KOPT-K1 (cell line): ENCODE results near the gene UCP3.

ENCODE experiments used
- H3K27ac ChIP-seq: fragments of 200-600 bp; sonication (generic); 2 replicates; pipeline ENCODE4 v1.5.1; 2016; ENCODE audit warnings: antibody characterized with exemption, mild to moderate bottlenecking, low read depth, low read length; ENCODE audit not compliant: poor library complexity, severe bottlenecking
- H3K36me3 ChIP-seq: fragments of 200-600 bp; sonication (generic); 2 replicates; pipeline ENCODE4 v1.5.1; 2017; ENCODE audit warnings: antibody characterized with exemption, mild to moderate bottlenecking, low read length, moderate library complexity; ENCODE audit not compliant: insufficient read depth
- H3K9me3 ChIP-seq: fragments of 200-600 bp; sonication (generic); 2 replicates; pipeline ENCODE4 v1.5.1; 2017; ENCODE audit warnings: antibody characterized with exemption, low read length, mild to moderate bottlenecking; ENCODE audit not compliant: insufficient read depth, poor library complexity, severe bottlenecking

Gene UCP3

DNA sequence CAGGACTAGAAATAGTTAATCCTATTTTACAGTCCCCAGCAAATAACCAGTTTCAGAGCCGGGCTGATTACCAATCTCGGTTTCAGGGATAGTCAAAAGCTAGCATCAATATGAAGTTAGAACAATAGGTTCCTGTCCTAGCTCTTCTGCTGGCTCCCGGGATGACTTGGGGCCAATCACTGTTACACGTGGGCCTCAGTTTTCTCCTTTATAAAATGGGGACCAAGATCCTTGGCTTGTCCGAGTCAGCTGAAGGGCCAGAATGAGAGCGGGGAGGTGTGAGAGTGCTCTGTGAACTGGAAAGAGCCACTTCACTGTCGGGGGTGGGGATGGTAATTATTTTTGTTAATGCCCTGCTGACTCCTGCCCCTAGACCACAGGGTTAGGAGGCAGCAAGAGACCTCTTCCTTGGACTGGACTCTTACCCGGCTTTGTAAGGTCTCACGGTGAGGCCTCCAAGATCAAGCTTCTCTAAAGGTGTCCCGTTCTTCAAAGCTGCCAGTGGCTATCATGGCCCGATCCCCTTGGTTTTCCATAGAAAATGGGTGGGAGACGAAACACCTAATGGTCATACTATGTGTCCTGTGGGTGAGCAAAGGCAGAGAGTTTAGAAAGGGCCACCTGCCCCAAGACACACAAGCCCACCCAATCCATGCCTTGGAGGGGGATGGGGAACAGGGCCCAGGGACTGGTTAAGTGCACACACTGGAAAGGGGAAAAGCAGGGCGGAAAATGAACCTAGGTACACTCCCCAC, 27.7 kb downstream of the UCP3 start:
- Histone ChIP-seq H3K9me3 (no peaks in the 10 kb centered on the region), H3K27ac (peak overlapping the region; percentile 99), H3K36me3 (peaks cover 55% of the 10 kb centered on the region)

DNA sequence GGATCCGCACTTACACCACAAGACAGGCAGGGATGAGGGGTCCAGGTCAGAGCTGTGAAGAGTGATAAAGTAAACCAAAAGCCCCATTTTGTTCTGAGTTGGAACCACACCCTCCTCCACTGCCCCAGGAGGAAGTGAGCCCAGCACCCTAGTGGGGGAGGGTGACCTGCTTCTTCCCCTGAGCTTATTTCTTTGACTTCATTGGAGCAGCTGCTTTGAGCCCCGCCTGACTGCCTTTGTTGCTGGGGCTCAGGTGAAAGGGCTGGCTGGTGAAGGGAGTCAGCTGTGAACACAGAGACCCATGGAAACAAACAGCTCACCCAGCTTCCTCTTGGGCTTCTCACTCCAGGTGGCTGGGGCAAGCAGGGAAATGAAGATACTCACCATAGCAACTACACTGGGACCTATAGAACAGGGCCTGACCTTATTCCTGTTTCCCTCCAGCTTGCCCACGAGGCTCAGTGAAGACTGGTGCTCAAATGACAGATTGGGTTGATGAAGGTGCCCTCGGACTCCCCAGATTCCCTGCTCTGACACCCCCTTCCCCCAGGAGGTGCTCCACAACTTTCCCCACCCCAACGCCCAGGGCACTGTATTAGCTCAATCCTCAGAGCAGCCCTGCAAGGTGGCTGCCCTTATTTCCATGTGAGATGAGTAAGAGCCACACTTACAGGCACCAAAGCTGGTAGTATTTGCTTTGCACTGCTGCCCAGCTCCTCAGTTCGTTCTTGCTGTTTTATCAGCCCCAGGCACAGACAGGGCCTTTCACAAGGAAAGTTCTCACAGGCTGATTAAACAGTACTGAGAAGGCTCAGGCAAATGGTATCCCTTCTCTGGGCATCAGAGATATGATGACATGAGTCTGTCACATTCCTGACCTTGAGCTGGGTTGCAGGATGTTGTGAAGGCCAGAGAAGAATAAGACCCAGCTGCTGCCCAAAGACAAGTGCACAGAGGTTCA, 28.6 kb downstream of the UCP3 start:
- H3K36me3 ChIP-seq: peaks cover 64% of the 10 kb centered on the region
- H3K27ac ChIP-seq: peak overlapping the region; percentile 99
- no peaks in the 10 kb centered on the region for H3K9me3 ChIP-seq

DNA sequence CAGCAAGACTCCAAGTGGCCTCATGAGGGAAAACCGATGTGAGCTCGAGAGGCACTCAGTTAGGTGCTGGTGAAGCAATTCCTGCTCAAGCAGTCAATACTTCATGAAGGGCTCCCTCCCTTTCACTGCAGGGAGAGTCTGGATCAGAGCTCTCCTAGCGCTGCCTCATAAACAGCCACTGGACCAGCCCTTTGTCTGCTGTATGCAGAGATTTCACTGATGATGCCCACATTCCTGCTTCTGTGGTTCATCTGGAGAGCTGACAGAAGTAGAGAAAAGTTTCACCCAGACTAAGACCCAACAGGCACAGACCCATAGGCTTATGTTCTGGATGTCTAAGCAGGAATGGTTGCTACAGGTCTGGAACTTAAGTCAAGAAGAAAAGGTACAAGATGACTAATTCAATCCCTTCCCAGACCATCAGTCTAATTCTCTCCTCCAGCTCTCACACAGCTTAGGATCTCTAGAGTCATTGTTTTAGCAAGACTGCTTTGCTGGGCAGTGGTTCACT, 30.3 kb downstream of the UCP3 start:
- H3K36me3 ChIP-seq: peaks cover 78% of the 10 kb centered on the region
- H3K27ac ChIP-seq: no peak overlapping the region

DNA sequence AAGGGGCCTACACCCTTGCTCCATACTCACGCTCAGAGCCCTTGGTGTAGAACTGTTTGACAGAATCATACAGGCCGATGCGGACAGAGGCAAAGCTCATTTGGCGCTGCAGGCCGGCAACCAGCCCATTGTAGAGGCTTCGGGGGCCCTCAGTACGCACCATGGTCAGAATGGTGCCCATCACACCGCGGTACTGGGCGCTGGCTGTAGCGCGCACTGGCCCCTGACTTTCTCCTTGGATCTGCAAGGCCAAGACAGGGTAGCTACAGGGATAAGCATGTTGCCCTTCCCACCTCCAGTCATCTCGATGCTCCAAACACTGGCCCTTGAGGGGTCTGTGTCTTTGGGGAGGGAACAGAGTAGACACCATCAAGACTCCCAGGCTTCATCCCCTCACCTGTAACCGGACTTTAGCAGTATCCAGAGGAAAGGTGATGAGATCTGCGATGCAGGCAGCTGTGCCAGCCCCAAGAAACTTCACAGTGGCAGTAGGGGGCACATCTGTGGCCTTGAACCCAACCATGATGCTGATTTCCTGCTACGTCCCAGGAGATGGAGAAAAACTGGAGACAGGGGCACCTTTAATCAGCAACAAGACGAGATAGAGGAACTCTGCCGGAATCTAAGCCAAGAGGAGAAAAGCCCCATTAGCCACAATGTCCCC, 30.9 kb downstream of the UCP3 start:
- peaks cover 84% of the 10 kb centered on the region for H3K36me3 ChIP-seq
- no peak overlapping the region for H3K27ac ChIP-seq
- no peaks in the 10 kb centered on the region for H3K9me3 ChIP-seq

More for the DNA sequence above, 30.3 kb downstream of the UCP3 start:
- H3K9me3 ChIP-seq: no peaks in the 10 kb centered on the region

DNA sequence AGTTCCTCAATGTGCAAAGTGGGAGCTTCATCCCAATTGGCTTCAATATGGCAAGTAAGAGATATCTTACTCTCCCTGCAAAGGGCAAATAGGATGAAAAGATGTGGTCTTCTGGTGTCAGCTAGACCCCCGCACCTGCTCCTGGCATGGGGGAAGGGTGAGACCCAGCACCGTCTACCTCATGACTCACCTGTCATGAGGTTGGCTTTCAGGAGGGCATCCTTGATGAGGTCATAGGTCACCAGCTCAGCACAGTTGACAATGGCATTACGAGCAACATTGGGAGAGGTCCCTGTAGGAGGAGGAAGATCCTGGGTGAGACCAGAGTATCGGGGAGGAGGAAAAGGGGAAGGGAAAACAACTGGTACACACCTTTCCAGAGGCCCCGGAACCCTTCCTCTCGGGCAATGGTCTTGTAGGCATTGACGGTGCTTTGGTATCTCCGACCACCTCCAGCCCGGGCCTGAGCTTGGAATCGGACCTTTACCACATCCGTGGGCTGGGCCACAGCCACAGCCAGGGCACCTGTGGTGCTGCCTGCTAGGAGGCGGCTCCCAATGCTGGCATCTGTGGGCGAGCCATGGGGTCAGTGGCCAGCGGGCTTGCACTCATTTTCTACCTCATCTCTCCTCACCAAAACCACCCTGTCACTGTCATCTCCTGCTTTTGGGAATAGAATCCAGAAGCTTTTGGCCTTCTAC, 32.3 kb downstream of the UCP3 start:
- Histone ChIP-seq H3K36me3 (peaks cover 89% of the 10 kb centered on the region), H3K9me3 (no peaks in the 10 kb centered on the region), H3K27ac (no peak overlapping the region)

DNA sequence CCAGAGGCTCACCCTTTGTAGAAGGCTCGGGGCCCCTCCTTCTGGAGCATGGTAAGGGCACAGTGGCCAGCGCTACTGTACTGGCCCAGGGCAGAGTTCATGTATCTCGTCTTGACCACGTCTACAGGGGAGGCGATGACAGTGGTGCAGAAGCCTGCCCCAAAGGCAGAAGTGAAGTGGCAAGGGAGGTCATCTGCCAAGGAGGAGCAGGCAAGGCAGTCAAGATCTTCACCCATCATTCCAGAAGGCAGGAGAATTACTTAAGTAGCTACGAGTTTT, 33.5 kb downstream of the UCP3 start:
- H3K27ac ChIP-seq: peak overlapping the region; percentile 40
- no peaks in the 10 kb centered on the region for H3K9me3 ChIP-seq
- H3K36me3 ChIP-seq: peaks cover 77% of the 10 kb centered on the region

DNA sequence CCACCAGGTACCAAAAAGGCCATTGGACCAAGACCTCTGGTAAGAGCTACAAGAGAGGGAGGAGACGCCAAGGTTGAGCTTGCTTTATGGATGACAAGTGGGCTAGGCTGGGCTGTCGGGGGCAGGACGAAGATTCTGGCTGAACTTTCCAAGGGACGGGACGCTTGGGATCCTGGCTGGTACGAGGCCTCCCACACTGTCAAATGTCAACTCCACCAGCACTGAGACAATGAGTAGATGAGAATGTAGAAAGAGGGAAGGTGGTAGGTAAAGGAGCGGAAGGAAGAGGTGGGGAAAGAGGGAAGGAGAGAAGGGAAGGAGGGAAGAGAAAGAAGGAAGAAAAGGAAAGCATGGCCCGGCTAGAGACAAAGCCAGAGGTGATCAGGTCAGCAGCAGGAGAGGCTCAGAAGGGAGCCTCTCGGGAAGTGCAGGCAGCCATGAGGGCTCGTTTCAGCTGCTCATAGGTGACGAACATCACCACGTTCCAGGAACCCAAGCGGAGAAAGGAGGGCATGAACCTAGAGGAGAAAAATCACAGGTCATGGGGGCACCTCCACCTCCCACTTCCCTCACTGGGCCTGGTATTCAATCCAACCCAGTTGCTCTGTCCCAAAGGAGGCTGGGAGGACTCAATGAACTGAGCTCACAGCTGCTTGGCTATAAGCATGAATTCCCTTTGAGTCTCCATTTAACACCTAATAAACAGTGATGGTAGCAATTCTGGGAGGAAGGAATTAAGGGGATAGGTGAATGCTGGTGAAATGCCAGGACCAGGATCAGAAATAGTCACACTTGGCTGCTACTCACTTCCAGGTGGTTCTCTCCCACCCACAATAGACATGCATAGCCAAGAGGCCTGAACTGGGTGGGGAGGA, 34.0 kb downstream of the UCP3 start:
- Histone ChIP-seq H3K36me3 (peaks cover 74% of the 10 kb centered on the region), H3K27ac (peak overlapping the region; percentile 40), H3K9me3 (no peaks in the 10 kb centered on the region)

DNA sequence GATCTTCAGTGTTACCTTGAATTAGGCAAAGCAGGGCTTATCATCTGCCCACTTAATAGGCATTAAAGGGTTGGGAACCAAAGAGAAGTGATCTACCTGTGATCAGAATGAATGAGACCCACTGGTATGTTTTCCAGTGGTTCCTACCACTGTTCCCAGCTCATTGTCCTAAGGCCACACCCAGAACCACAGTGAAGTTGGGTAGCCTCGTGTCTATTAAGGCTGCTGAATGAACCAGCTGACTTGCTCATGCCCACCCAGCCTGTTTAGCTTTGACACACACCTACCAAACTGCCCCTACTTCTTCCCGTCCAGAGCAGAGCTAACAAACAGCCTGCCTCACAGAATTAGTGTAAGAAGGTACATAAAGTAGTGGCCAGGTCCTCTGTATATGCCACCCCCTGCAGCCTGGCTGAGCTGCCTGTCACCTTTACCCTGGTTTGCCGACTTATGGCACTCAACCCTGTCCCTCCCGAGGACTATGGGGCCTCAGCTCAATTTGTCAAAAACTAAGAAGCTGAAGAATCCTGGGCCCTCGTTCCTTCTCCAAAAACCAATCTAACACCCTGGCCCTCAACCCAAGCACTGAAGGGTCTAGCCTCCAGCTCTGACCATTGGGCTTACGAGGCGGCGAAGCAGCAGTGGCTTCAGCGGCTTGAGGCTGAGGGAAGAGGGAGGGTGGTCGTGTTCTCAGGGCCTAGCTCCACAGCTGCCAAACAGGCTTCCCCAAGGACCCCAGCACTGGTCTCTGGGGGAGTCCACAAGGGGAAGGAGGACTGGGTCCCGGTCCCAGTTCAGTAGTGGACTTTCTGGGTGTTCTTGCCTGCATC, 36.0 kb downstream of the UCP3 start:
- H3K36me3 ChIP-seq: peaks cover 53% of the 10 kb centered on the region
- H3K27ac ChIP-seq: peak overlapping the region; percentile 40
- H3K9me3 ChIP-seq: no peaks in the 10 kb centered on the region

DNA sequence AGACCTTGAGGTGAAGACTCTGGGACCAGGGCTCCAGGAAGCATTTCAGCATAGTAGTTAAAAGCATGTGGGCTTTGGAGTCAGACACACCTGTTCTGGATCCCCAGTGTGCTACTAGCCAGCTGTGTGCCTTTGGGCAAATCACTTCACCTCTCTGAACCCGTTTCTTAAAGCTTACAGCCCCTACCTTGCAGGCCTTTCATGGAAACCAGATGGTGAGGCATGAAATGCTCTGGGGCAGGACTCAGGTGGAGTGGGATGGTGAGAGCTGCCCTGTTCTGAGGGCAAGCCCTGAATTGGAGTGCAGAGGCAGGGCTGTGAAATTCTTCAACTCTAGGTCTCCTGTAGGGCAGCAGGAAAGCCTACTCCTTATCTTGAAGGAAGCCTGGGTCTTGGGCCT, 36.7 kb downstream of the UCP3 start:
- Histone ChIP-seq H3K27ac (no peak overlapping the region), H3K9me3 (no peaks in the 10 kb centered on the region), H3K36me3 (peaks cover 47% of the 10 kb centered on the region)

DNA sequence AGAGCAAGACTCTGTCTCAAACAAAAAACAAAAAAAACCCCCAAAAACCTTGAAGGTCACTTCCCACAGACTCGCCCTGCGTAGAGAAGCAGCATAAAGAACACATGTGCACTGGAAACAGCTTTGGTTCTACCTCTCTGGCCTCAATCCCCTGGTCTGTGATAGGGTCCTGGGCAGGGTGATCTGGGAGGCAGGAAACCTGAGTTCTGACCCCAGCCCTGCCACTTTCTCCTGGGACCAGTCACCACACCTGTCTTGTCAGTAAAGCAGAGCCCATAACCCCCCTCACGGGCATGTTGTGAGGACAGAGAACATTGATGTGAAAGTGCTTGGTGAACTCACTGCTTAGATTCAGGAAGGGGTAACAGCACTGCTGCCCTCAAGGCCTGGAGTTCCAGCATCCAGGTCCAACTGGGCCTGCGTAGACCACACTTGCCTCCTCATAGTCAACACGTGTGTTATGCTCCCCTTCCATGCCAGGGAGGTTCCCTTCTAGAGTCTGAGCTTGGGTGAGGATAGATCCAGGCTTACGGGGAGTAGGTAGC, 37.6 kb downstream of the UCP3 start:
- Histone ChIP-seq H3K36me3 (peaks cover 38% of the 10 kb centered on the region), H3K9me3 (no peaks in the 10 kb centered on the region), H3K27ac (peak overlapping the region; percentile 5)

DNA sequence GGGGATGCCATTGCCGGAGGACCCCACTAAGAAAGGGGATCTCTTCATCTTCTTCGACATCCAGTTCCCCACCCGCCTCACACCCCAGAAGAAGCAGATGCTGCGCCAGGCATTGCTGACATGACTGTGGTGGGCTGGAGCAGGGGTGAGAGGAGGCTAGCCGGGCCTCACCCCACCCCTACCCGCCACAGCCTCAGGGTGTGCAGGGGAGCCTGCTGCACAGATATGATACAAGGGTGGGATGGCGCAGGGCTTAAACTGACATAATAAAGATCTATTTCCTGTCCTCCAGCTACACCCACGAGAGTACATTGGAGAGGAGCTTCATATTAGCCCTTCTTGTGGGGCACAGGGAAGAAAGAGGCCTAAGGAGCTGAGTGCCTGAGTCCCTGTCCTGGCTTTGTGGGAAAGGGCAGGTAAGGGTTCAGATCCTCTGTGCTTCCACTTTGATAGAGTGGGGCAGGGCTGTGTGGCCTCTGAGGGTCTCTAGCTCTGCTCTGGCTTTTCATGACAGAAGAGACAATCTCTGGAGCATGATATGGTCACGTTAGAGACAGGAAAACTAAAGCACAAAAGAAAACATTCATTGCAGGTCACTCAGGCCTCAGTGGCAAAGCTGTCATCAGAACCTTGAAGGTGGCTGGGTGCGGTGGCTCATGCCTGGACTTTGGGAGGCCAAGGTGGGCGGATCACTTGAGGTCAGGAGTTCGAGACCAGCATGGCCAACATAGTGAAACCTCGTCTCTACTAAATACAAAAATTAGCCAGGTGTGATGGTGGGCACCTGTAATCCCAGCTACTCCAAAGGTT, 38.7 kb downstream of the UCP3 start:
- peak overlapping the region; percentile 52 for H3K27ac ChIP-seq

DNA sequence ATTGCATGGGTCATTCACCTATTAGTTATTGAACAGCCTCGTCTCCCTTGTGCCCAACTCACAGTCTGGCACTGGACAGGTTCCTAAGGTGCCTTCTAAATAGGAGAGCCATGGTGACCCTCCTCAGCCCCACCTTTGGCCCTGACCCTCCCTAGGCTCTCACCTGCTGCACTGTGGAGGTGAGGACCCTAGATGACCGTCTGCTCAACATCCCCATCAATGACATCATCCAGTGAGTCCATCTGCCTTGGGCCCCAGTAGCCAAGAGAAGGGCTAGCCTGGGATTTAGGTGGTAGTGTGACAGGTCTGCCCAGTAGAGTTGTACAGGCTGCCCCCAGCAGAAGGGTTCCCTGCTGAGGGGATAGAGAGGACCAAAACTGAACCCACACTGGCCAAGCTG, 39.8 kb downstream of the UCP3 start:
- H3K36me3 ChIP-seq: peaks cover 16% of the 10 kb centered on the region
- peak overlapping the region; percentile 52 for H3K27ac ChIP-seq
- H3K9me3 ChIP-seq: no peaks in the 10 kb centered on the region

More for the DNA sequence above, 38.7 kb downstream of the UCP3 start:
- Histone ChIP-seq H3K36me3 (peaks cover 27% of the 10 kb centered on the region), H3K9me3 (no peaks in the 10 kb centered on the region)
